Epithelial cell of proximal tubule (primary cell): Measurements from ENCODE around the gene CCL15. TPM values are rescaled to one million over a fixed set of nuclear protein-coding genes. Genes with fewer than 3 reads are reported as not detected.
A peak's percentile ranks its signal among the peaks of the same experiment; 100 is the strongest.

Experiments used
- DNase-seq: peaks from one replicate; pipeline ENCODE4 v3.0.0-alpha.2; 2011; ENCODE audit warnings: low read depth
- H3K4me3 ChIP-seq: 2 replicates; pipeline ENCODE4 v1.5.1; 2011; ENCODE audit warnings: low read depth, mild to moderate bottlenecking, low read length
- total RNA-seq: library from RNA; depleted of rRNA; stranded (reverse); fragments of >200 nt; gene quantifications from 2 replicates; pipeline ENCODE4 v1.2.3, GENCODE V29; 2015
- TF ChIP-seq, protein P1 (sequence below): conservative IDR thresholded peaks from 2 replicates; pipeline ENCODE4 v1.5.1; 2012; ENCODE audit warnings: low read depth, mild to moderate bottlenecking, low read length

Gene CCL15
- total RNA-seq, 1 donor from 2014 or later: not detected

DNA sequence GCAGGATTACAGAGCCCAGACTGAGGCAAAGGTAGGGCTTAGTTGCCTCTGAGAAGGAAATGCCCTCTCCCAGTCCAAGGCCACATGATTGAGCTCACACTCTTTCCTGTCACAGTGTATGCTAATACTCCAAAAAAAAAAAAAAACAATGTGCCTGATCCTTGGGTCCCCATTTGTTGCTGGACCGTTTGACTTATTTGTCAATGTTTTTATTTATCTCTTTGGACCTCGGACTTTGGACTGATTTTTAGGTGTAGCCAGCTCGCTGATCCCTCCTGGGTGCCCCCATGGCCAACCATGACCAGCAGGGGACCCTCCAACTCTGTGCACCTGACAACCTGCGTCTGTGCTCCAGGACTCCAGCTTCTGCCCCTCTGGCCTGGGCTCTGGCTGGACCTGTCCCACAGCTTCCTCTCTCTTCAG, 19.4 kb downstream of the CCL15 start:
- H3K4me3 ChIP-seq: no peak overlapping the region
- TF ChIP-seq, protein P1, sequence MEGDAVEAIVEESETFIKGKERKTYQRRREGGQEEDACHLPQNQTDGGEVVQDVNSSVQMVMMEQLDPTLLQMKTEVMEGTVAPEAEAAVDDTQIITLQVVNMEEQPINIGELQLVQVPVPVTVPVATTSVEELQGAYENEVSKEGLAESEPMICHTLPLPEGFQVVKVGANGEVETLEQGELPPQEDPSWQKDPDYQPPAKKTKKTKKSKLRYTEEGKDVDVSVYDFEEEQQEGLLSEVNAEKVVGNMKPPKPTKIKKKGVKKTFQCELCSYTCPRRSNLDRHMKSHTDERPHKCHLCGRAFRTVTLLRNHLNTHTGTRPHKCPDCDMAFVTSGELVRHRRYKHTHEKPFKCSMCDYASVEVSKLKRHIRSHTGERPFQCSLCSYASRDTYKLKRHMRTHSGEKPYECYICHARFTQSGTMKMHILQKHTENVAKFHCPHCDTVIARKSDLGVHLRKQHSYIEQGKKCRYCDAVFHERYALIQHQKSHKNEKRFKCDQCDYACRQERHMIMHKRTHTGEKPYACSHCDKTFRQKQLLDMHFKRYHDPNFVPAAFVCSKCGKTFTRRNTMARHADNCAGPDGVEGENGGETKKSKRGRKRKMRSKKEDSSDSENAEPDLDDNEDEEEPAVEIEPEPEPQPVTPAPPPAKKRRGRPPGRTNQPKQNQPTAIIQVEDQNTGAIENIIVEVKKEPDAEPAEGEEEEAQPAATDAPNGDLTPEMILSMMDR: peak; percentile 16
- no peak for DNase-seq

GRCh38 chr17:35981246-35981645, 20.1 kb downstream of the CCL15 start, which contains the start of gene CCL16:
CCL16 (minus strand) TSS chr17:35981497; CDS start chr17:35981420, 77 bp downstream.
- TF ChIP-seq, protein P1: no peak

GRCh38 chr17:35978346-35978745, 23.0 kb downstream of the CCL15 start:
- DNase-seq: no peak
- no peak overlapping the region for H3K4me3 ChIP-seq
- TF ChIP-seq, protein P1: no peak

More at GRCh38 chr17:35981246-35981645, 20.1 kb downstream of the CCL15 start, which contains the start of gene CCL16:
- DNase-seq: no peak
- H3K4me3 ChIP-seq: no peak within 1 kb of the TSS

DNA sequence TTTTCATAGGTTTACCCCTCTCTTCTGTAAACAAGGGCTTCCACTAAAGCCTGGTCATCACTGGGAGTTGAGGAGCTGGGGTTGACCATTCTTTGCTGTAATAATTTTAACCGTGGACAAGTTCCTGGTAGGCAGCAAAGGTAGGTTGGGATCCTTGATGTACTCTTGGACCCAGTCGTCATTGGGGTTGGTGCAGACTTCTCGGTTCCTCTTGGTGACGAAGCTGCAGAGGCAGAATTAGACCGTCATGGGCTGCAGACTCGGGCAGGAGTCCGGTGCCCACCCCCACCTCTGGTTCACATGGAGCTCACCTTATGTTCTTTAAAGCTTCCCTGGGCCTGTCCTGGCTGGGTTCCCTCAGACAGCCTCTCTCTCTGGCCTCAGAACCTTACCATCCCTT, 23.8 kb downstream of the CCL15 start:
- H3K4me3 ChIP-seq: no peak overlapping the region
- TF ChIP-seq, protein P1: no peak
- DNase-seq: no peak

DNA sequence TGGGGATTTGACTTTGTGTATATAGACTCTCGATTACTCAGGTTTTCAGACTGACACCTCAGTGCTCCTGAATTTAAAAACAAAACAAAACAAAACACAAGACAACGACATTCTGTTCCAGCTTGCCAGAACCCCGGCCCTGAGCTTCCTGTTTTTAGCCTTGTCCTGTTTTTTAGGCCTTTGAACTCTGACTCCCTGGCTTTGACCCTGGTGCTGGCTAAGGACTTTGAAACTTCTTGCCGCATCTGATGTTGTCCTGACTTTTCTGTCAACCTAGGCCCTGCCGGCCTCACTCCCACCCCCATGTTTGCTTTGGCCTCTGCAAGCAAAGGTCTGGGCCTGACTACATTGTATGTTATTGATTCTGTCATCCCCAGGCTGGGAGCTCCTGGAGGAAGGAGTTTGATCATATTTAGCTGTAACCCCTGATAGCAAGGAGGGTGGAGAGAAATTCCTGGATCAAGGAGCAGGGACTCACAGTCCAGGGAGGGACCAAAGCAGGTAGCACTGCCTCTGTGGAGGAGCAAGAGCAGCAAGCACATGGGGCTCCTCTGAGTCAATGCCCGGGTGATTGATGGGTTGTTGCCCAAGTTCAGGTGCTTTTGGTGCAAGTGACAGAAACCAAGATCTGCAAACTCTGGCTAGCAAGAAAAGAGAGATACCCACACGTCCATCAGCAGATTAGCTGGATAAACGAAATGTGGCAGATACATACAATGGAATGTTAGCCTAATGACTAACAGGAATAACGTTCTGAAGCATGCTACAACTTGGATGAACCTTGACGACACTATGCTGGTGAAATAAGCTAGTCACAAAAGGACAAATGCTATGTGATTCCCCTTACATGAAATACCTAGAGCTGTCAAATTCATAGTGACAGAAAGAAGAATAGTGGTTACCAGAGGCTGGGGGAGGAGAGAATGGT, 27.8 kb downstream of the CCL15 start:
- no peak for DNase-seq
- H3K4me3 ChIP-seq: no peak overlapping the region
- TF ChIP-seq, protein P1: no peak

DNA sequence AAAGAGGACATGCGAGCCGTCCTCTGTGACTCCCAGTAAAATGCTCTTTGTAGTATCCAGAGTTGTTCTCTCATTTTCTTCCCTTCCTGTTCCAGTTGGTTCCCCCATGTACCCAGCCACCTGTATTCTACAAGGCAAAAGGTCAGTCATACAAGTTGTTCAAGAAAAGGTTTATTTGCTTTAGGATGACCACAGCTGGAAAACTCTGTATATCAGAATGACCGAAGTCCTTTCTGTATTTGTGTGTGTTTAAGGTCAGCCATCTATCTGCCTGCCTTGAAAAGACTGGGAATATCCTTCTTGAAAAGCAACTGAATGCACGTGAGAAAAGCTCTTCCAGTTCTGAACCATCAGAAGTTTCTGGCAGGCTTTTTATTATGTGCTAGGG, 28.4 kb downstream of the CCL15 start:
- TF ChIP-seq, protein P1: no peak
- DNase-seq: no peak
- H3K4me3 ChIP-seq: no peak overlapping the region
